Measurements from ENCODE around the gene MEG3. TPM values are rescaled to one million over a fixed set of nuclear protein-coding genes. Genes with fewer than 3 reads are reported as not detected.

MEG3 gene
- total RNA-seq, 1 donor from 2014 or later: 0.22 TPM

DNA sequence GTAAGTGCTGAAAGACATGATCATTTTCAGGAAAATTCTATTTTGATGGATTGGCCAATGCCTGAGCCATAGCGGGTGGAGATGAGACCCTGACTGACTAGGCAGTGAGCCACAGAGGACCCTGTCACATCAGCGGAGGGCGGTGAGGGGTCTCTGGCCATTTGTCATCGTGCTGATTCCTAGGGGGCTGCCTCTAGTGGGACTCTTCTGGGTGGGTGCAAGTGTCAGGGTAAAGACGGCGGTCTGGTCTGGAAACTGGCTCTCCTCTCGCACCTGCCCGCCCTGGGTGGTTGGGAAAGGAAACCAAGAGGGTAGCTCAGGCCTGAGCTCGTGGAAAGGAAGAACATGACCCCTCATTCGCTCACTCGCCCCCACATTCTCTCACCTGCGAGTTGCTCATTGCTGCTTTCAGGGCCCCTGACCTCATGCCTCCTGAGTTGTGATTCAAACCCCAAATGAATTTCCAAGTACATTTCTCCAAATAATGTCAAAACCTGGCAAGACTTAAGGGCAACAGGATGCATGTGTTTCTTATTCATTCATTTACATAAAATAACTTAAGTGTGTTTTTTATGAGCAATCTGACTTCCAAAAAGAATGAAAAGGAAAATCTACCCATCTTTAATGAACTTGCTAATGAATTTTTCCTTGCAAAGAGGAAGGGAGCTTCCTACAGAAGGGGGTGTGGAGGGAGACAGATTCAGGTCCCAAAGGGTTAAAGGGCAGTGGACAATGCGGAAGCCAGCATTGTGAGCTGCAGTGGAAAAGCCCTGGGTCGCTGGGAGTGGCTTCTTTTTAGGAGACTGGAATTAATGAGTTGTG is 12.8 kb downstream of the MEG3 start:
- no peak for DNase-seq
- Mint-ChIP-seq H3K27me3 (ENCODE audit: unreplicated experiment) (peaks cover 4% of the 10 kb centered on the region), H3K4me3 (ENCODE audit: unreplicated experiment) (no peak overlapping the region), H3K27ac (ENCODE audit: unreplicated experiment) (no peak overlapping the region), H3K4me1 (ENCODE audit: low read depth, unreplicated experiment) (peaks cover 35% of the 10 kb centered on the region), H3K9me3 (ENCODE audit: unreplicated experiment) (peaks cover 3% of the 10 kb centered on the region), H3K36me3 (ENCODE audit: unreplicated experiment) (no peaks in the 10 kb centered on the region)
- TF ChIP-seq CTCF (IDR thresholded peaks at IDR 0.05; ENCODE audit: partially characterized antibody, unreplicated experiment): no peak

DNA sequence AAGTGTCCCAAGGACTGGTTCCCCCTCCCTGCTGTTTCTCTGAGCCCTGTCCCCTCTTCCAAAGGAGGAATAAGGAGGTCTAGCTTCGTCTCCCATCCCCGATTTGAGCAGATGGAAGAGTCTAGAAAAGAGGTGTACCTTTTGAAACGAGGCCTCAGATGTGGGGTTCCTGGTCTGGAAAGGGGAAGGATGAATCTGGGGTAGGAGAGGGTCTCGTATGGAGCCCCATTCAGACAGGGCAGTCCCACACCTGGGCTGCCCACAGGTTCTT is 13.3 kb downstream of the MEG3 start:
- H3K36me3 Mint-ChIP-seq (ENCODE audit: unreplicated experiment): no peaks in the 10 kb centered on the region
- H3K27me3 Mint-ChIP-seq (ENCODE audit: unreplicated experiment): peaks cover 4% of the 10 kb centered on the region
- peaks cover 37% of the 10 kb centered on the region for H3K4me1 Mint-ChIP-seq (ENCODE audit: low read depth, unreplicated experiment)
- TF ChIP-seq CTCF (IDR thresholded peaks at IDR 0.05; ENCODE audit: partially characterized antibody, unreplicated experiment): no peak
- H3K27ac Mint-ChIP-seq (ENCODE audit: unreplicated experiment): no peak overlapping the region
- H3K9me3 Mint-ChIP-seq (ENCODE audit: unreplicated experiment): peaks cover 3% of the 10 kb centered on the region
- DNase-seq: no peak
- no peak overlapping the region for H3K4me3 Mint-ChIP-seq (ENCODE audit: unreplicated experiment)

DNA sequence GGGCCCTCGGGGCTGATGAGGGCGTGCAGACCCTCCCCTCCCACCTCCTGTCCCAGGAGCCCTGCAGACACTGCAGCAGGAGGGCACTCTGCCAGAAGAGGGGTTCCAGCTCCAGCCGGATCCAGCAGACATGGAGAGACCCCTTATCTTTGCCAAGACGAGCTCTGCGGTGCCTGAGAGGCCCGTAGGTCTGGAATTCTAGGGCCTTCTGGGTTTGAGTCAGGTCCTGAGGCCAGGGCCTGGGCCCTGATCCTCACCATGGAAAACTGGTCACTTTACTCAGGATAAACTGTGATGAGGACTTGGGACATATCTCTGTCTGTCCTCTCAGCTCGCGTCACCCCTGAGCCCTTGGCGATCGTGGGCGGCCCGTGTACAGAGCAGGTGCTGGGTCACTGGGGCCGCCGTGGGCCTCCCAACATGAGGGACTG is 13.8 kb downstream of the MEG3 start:
- Mint-ChIP-seq H3K27ac (ENCODE audit: unreplicated experiment) (no peak overlapping the region), H3K27me3 (ENCODE audit: unreplicated experiment) (peaks cover 4% of the 10 kb centered on the region), H3K4me1 (ENCODE audit: low read depth, unreplicated experiment) (peaks cover 40% of the 10 kb centered on the region), H3K9me3 (ENCODE audit: unreplicated experiment) (peaks cover 3% of the 10 kb centered on the region), H3K4me3 (ENCODE audit: unreplicated experiment) (no peak overlapping the region), H3K36me3 (ENCODE audit: unreplicated experiment) (no peaks in the 10 kb centered on the region)
- no peak for TF ChIP-seq CTCF (IDR thresholded peaks at IDR 0.05; ENCODE audit: partially characterized antibody, unreplicated experiment)
- no peak for DNase-seq

GRCh38 chr14:100840286-100841065 is 14.6 kb downstream of the MEG3 start:
- TF ChIP-seq CTCF (IDR thresholded peaks at IDR 0.05; ENCODE audit: partially characterized antibody, unreplicated experiment): no peak
- peaks cover 3% of the 10 kb centered on the region for H3K9me3 Mint-ChIP-seq (ENCODE audit: unreplicated experiment)
- no peak overlapping the region for H3K27ac Mint-ChIP-seq (ENCODE audit: unreplicated experiment)
- no peak for DNase-seq
- peaks cover 40% of the 10 kb centered on the region for H3K4me1 Mint-ChIP-seq (ENCODE audit: low read depth, unreplicated experiment)
- peaks cover 4% of the 10 kb centered on the region for H3K27me3 Mint-ChIP-seq (ENCODE audit: unreplicated experiment)
- no peak overlapping the region for H3K4me3 Mint-ChIP-seq (ENCODE audit: unreplicated experiment)
- no peaks in the 10 kb centered on the region for H3K36me3 Mint-ChIP-seq (ENCODE audit: unreplicated experiment)

Data from glutamatergic neuron (in vitro differentiated cells).